HG02642 (cell line): Measurements from ENCODE around the gene GCNT2.
A peak's percentile ranks its signal among the peaks of the same experiment; 100 is the strongest.
"Not testable (repeated sequence)": the region's sequence is repeated elsewhere in the genome, so short reads cannot be mapped to it uniquely, and the experiment has no call there.

ENCODE experiments used
- ATAC-seq: cut with Tn5 transposase; IDR thresholded peaks from one replicate; pipeline ENCODE4 v1.9.1; 2021; ENCODE audit warnings: mild to moderate bottlenecking; ENCODE audit not compliant: unreplicated experiment, poor library complexity

Gene GCNT2

DNA sequence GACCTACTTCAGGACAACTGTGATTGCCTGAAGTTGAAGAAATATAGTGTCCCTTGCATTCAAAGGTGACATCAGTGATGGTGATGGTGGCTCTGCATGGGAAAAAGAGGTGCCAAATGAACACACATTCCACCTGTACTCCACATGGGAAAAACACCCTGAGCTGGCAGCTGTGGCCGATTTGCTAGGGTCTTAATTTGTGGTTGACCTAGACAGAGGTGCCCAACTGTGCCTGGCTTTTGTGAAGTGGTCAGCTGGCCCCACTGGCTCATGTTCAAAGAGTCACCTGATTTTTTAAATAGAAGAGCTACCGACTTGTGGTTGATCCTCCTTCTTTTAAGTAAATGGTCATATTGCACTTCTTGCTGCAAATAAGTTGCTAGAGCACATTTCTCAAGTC is 7.6 kb upstream of the GCNT2 start:
- ATAC-seq, result no peak

DNA sequence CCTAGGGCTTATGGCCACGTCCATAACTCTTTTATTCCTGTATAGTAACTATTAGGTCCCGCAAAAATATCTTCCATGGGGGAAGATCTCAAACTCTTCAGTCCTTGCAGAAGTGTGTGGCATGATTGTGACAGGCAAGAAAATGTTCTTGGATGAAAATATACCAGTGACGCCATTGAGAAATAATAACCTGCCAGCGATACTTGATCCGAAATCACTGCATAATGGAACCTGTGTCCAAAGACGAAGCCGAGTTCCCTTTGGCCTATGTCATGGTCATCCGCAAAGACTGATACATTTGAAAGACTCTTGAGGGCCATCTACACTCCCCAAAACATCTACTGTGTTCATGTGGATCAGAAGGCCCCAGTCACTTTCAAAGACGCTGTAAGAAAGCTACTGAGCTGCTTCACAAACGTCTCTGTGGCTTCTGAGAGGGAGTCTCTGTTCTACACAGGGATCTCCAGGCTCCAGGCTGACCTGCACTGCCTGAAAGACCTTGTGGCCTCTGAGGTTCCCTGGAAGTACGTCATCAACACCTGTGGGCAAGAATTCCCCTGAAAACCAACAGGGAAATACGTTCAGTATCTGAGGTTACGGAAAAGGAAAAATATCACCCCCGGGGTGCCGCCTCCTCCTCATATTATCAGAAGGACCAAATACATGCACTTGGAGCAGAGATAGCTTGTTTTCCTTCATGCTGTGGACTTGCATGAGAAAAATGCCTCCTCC is 6.9 kb upstream of the GCNT2 start:
- ATAC-seq, result no peak

DNA sequence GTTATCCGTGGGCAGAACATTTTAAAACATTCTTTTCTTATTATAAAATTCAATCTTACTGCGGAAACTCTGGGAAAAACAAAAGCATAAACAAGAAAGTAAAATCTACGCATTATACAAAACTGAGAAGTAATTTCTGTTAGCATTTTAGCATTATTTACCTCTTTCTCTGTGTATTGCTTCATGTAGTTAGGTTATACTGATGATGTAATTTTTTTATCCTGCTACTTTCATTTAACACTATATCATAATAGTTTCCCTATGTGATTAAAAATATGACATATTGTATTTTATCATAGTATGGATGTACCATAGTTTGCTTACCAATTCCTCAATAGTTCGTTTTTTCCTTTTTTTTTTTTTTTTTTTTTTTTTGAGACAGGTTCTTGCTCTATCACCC is 4.2 kb upstream of the GCNT2 start:
- ATAC-seq, result no peak

DNA sequence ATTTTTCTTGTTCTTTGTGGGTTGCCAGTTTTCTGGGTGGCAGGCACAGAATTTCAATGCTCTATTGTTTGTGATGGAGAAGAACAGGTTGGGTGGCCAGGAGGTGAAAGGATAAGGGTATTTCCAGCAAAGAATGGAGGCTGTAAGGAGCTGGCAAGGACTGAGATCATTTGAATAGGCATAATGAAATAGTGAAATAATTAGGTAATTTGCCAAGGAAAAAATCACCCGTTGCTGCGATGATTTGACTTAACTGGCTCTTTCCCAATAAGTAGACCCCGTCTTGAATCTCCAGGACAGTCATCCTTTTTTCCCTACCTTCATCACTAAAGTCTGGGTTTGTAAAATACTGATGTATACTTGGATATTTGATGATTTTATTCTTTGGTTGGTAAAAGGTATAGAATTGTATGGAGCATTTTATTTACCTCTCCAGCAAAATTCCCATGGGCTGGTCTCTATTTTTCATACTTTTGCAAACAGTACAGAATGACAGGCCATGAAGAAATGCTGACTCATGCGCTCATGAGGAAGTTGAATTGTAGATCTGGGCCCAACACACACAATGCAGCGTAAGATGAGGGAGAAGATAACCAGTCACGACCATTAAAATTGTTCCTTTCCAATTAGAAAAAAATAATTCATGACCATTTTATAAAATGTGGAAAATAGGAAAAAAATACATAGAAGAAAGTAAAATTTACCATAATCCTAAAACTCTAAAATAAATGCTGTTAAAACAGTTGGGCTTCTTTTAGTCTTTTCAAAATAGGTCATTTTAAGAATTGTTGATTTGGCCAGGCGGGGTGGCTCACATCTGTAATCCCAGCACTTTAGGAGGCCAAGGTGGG is 2.4 kb upstream of the GCNT2 start:
- no peak for ATAC-seq

DNA sequence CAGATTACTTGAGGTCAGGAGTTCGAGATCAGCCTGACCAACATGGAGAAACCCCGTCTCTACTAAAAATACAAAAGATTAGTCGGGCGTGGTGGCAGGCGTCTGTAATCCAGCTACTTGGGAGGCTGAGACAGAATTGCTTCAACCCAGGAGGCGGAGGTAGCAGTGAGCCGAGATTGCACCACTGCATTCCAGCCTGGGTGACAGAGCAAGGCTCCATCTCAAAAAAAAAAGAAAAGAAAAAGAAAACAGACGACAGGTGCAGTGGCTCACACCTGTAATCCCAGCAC is 1.8 kb upstream of the GCNT2 start:
- ATAC-seq, result not testable (repeated sequence)

GRCh38 chr6:10520468-10520867 is 683 bp upstream of the GCNT2 start:
- peak; percentile 7 for ATAC-seq

DNA sequence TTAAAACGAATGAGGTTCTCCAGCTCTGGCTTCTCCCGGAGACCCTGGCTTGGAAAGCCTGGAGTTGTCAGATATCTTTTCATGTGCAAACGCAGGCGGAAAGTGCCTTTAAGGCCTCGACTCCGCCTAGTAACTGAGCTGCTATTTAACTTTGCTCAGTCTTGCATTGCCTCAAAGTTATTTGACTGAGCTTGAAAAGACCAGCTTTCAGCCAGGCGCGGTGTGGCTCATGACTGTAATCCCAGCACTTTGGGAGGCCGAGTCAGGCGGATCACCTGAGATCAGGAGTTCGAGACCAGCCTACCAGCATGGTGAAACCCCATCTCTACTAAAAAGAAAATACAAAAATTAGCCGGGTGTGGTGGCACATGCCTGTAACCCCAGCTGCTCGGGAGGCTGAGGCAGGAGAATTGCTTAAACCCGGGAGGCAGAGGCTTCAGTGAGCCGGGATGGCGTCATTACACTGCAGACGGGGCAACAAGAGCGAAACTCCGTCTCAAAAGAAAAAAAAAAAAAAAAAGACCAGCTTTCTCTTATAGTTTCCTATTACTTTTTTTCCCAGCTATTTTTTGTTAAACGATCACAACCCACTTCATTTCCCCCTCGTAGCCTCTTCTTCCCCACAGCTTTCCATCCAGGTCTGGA is 1.9 kb downstream of the GCNT2 start:
- no peak for ATAC-seq

- no peak for ATAC-seq
Measured at GRCh38 chr6:10526156-10526555, 5.0 kb downstream of the GCNT2 start.

DNA sequence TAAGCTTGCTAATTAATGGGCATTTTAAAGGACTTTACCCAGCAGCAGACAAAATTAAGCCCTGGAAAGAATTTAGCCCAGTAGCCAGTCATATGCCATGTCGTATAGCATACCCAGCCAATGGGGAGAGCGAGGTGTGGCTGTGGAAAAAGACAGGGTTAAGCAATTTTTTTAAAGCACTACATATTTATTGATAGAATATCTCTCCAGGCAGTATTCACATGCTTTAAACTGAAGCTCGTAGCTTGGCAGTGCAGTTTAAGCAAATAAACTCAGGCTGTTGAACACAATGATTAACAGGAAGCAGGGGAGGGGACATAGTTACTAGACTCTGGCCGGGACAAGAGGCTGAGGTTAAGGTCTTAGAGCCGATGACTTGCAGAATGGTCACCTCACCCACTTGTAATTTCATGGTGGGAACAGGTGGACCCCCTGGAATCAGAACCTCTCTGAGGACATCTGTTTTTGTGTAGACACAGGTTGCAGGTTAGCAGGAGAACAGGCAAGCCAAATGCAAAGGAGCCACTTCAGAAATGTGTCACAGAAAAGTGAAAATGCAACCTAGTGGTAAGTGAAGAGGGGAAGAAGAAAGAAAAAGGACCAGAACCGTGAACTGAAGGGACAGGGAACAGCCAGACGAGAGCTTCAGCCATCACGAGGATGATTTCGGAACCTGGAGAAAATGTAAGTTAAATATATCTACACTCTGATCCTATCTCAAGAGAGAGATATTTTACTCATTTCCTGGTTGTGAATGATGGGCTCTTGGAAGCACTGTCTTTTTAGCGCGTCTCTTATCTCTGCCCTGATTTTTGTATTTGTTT is 7.2 kb downstream of the GCNT2 start:
- peak; percentile 62 for ATAC-seq

- no peak for ATAC-seq
Measured at GRCh38 chr6:10529231-10529801, 8.2 kb downstream of the GCNT2 start.

DNA sequence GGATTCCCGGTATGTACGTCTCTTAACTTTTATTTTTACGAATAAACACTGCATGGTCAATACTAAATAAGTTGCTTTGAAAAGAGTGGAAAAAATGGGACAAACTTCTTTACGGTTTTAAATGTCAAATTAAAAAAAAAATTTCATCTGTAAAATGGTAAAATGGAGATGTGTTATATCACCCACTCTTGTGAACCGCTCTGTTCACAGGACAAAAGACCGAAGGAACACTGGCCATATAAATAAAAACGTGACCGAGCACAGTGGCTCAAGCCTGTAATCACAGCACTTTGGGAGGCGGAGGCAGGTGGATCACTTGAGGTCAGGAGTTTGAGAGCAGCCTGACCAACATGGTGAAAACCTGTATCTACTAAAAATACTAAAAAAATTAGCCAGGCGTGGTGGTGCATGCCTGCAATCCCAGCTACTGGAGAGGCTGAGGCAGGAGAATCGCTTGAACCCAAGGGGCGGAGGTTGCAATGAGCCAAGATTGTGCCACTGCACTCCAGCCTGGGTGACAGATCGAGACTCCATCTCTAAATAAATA is 8.8 kb downstream of the GCNT2 start:
- not testable (repeated sequence) for ATAC-seq

DNA sequence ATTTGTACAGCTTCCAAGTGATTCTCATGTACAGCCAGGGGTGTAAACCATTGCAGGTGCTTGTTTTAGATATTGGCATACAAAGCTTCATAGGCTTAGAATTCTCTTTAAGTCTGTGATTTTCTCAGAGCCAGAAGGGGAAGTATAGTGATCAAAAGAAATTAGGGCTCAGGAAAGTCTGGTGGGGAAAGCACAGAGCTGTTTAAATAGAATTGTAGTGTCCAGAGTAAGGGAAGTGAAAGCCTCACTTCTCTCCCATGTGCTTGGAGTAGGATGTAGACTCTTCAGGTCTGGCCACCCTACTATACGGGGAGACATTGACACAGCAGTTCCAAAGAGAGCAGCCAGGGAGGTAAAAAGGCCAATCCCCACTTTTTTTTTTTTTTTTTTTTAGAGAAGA is 10.4 kb downstream of the GCNT2 start:
- no peak for ATAC-seq

DNA sequence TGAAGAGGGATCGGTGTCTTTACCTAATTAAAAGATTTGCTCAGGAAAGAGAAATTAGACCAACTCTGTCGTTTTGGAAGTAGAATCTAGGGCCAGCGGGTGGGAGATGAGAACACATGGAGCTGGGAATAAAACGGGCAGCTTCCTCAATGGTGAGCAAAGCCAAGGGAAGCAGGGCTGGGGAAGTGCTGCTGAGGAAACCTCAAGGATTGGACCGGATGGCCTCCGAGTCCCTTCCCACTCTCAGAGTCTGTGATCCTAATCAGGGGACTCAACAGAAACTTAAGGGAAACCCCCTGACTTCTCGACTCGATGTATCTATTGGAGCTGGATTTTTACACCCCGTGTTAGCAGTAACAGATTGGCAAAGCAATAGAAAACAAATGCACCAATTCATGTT is 10.8 kb downstream of the GCNT2 start:
- no peak for ATAC-seq

GRCh38 chr6:10532392-10532791 is 11.2 kb downstream of the GCNT2 start:
- no peak for ATAC-seq

DNA sequence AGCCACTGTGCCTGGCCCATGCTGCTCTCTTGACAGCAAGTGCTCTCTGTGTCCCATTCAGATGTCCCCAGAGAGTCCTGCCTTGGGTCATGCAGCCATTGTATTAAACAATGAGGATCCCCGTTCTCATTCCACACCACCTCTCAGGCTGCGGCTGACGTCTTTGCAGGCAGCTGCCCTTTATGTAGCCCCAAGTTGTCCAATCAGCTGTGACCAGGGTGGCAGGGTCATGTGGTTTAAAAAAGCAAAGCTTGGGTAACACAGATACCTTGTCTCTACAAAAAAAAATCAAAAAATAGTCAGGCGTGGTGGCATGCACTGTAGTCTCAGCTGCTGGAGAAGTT is 13.2 kb downstream of the GCNT2 start:
- ATAC-seq, result peak; percentile 6

DNA sequence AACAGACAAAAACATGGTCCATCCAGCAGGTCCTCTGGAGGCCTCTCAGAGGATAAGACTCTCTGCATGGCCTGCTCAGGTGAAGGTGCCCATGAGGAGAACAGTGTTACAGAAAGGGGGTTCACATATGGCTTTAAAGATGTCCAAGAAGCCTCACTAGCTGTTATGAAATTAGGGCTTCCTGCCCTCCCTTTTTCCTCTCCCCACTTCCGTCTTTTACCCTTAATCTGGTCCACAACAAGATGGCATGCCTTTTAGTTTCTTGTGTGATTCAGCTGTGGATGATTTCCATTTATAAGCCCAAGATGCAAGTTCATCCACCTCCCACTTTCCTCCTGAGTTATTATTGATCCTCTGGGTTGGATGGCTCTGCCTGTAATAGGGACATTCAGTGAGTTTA is 14.0 kb downstream of the GCNT2 start:
- ATAC-seq, result no peak

DNA sequence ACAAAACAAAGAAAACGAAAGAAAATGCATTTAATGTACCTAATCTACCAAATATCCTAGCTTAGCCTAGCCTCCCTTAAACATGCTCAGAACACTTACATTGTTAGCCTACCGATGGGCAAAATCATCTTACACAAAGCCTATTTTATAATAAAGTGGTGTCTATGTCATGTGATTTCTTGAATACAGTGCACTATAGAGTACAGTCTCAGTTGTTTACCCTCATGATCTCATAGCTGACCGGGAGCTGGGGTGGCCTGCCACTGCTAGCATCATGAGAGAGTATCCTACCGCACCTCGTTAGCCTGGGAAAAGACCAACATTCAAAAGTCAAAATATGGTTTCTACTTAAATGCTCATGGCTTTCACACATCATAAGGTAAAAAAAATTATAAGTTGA is 16.6 kb downstream of the GCNT2 start:
- ATAC-seq, result no peak

DNA sequence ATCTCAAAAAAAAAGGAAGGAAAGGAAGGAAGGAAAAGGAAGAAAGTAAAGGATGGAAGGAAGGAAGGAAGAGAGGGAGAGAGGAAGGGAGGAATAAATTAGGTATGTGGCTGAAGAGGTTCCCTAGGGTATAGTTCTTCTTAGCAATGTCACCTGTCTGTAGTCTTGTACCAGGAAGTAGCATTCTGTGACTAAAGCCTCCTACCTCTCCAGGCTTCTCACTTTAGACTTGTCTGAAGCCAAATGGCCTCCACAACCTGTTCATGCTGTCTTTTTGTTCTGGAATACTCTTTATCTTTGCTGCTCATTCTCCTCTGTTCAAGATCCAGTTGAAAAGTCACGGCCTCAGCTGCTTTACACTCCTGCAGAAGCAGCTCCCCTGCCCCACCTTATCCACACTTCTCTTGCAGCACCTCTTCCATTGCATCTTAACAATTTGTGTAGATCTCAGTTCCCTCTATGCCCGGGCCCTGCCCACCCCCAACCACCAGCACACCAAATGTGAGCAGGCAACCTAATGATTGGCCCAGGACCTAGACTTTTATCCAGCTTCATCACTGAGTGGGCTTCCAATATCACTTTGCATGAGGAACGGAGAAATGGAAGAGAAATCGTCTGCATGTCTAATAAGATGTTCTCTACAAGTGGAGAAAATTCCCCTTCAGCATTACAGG is 19.1 kb downstream of the GCNT2 start:
- ATAC-seq, result no peak

GRCh38 chr6:10541591-10541990 is 20.4 kb downstream of the GCNT2 start:
- no peak for ATAC-seq

GRCh38 chr6:10542213-10542612 is 21.1 kb downstream of the GCNT2 start:
- ATAC-seq, result no peak
